T-helper 2 cell treated with Interferon-gamma antibody and Interleukin-4, amounts not matched to agents 100 ng/mL and 5 ng/mL, for 36 hours (primary cell): Measurements from ENCODE around the gene PIK3R4. TPM values are rescaled to one million over a fixed set of nuclear protein-coding genes. Genes with fewer than 3 reads are reported as not detected.

Experiments used
- intact Hi-C: fragments of 100-400 bp; cut with micrococcal nuclease; formaldehyde crosslinking; loops from one replicate; pipeline ENCODE4 v1.15.1; 2023
- total RNA-seq: library from RNA; stranded (reverse); gene quantifications from 2 replicates; pipeline ENCODE4 v1.2.3, GENCODE V29; 2022

PIK3R4 gene
- total RNA-seq, 1 donor from 2014 or later: 25.0 TPM

DNA sequence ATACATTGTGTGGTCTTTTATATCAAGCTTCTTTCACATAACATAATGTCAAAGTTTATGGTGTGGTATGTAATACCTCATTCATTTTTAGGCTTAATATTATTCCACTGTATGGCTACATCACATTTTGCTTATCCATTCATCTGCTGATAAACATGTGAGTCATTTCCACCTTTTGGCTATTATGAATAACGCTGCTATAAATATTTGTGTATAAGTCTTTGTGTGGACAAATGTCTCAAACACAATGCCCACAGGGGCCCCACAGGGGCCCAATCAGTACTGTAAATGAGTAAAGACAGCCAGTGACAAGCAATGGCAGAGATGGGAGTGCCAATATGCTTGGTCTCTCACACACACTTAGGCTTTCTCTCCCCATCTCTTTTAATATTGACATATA lies 54.2 kb downstream of the PIK3R4 start:
- intact Hi-C loops: no loop called here

DNA sequence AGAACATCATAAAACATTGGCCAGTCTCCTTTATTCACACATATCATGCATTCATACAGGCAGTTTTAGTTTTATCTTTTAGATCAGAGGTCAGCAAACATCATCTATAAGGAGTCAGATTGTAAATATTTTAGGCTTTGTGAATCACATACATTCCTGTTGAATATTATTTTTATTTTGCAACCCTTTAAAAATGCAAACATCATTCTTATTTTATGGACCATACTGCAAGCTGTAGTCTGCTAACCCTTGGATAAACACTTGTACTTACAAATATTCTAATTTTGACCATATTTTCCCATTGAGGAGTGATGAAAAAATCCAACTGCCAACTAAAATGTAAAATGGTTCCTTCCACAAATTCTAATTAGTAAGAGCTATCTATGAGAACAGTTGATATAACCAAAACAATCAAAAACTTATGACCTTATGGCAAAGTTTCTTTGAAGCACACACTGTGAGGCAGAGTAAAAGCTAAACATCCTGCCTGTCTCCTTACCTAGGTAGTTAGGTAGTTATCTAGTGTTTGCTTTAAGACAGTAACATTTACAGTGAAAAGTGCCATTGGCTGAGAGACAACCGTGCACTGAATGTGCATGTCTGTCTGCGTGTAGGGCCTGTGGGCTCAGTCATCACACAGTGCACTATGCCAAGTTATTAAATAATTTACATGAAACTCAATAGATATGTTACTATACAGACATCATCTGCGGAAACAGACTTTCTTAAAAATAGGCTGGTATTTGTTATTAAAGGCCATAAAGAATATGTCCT lies 57.7 kb downstream of the PIK3R4 start:
- intact Hi-C loops: no loop called here

DNA sequence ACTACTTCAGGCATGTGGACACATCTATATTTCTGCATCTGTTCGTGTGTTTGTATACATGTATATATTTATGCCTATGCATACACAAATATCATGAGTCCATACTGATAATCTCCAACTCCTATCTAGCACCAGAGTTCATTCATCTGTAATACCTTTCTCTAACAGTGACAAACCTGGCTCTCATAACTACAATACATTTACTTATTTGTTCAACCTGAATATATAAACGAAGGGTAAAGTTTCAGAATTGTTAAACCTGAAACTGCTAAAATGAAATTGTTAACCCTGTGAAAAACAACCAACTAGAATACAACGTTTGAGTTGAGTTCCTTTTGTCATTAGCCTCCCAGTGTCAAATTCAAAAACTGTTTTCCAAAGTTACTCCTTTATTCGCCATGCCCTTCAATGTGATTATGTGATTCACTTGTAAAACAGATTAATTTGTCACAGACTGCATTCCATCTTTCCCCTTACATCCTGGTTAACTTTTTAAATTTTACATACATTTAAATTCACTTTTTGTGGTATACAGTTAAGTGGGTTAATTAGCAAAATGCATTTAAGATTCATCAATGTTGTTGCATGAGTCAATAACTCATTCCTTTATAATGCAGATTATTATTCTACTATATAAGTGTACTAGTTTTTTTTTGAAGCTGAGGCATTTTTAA lies 58.5 kb downstream of the PIK3R4 start:
- intact Hi-C loops: no loop called here

DNA sequence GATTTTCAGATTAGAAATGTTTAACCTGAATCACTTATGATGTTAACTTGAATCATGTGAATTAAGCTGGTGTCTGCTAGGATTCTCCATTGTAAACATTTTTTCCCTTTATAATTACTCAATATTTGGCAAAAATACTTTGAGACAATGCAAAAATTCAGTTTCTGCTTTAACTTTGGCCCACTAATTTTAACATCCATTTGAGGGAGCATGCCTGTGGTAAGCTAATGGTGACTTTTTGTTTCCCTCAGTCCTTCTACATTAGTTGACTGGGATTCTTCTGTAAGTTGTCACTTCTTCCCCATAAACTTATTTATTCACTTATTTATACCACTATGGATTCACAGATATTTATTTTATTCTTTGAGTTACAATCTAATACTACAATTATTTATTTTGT lies 59.3 kb downstream of the PIK3R4 start:
- intact Hi-C loops: no loop called here

DNA sequence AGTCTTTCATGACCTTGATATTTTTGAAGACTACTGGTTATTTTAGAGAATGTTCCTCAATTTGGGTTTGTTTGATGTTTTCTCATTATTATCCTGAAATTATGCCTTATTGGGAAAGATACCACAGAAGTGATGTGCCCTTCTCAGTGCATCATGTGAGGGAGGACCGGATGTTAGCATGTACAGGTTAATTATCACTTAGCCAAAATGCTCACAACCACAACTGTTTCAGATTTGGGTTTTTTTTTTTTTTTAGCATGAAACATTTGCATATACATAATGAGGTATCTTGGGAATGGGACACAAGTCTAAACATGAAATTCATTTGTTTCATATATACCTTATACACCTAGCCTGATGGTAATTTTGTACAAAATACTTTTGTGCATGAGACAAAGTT lies 59.8 kb downstream of the PIK3R4 start:
- intact Hi-C loops: no loop called here

GRCh38 chr3:130682131-130682530 lies 64.5 kb downstream of the PIK3R4 start:
- intact Hi-C loops: no loop called here

DNA sequence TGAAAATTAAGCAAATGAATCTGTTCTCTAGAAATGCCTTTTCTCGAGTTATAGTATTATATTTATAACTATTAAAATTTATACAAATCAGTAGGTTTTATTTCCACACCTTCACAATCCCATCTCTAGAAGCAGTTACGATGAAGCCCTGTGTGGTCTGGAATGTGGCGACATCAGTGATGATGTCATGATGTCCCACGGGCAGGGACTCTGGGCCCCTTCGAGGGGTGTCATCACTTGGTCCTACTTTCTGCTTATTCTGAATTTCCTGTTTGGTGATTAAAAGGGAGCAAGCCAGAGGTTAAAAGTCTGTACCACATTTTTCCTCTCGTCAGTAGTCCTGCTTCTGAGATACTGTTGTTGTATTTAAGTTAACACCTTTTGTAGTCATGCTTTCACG lies 67.4 kb downstream of the PIK3R4 start:
- intact Hi-C loops: no loop called here

DNA sequence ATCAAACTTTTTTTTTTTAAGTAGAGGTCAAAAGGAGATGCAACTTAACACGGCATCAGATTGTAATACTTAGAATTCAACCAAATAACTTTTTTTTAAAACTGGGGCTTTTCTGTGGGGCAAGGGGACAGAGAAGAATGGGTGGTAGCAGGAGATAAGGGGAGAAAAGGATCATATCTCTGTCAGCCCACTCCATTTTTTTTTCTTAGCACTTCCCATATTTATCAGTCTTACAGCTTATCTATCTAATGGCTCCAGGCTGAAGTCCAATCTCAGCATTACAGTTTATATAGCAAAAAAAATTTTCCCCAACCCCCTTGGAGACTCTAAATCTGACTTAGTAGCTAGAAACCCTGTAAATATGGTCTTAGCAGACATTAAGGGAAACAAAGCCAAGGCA lies 69.3 kb downstream of the PIK3R4 start:
- intact Hi-C loops: no loop called here

- intact Hi-C loops: no loop called here
Measured at GRCh38 chr3:130671545-130672312, 74.9 kb downstream of the PIK3R4 start.

DNA sequence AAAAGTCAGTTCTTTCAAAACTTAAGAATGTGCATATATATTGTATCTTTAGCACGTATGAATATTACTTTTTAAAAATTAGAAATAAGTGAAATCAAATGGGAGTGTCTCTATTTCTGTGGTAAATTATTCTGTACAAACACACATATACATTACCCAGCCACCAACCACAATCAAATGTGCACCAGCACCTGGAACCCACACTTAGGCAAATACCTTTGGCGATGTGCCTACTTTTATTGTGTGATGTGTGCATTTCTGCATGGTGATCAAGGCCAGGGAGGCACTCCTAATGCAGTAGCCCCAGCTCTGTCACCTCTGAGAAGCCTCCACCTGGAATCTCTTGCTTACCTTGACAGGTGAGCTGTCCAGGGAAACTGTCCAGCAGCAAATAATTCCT lies 76.9 kb downstream of the PIK3R4 start:
- intact Hi-C loops: no loop called here

DNA sequence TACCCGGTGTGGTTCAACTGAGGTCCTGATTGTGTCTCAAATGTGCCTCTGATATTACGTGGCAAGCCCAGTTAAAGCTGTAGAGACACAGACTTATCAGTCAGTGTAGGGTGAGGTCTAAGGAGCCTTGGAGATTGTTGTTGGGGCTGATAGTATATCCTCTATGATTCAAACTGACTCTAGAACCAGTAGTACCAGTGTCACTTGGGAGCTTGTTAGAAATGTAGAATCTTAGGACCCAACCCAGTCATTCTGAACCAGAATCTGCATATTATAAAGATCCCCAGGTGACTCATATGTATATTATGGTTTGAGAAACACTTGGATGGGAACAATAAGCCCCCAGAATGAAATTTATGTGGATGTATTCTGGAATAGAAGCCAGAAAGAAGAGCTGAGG lies 83.5 kb downstream of the PIK3R4 start:
- intact Hi-C loops: no loop called here

DNA sequence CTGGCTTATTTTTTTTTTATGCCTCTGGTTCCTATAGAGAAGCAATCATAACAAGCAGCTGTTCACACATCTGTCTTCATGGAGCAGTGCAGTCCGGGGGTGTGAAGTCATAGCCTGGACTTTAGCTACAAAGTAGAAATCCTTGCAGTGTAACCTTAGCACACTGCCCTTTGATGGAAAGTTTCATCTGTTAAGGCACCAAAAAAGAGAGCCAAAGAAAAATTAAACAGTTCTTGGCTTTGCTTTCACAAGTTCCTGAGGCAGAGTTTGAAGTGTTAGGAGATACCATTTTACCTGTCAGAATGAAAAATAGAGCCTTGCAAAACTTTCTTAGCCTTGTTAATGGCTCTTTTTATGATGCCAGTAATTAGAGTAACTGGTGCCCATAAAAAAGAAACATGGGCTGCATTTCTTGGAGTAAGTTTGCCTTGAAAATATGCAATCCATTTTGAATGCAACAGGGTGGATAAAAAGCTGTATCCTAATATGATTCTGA lies 84.1 kb downstream of the PIK3R4 start:
- intact Hi-C loops: no loop called here

DNA sequence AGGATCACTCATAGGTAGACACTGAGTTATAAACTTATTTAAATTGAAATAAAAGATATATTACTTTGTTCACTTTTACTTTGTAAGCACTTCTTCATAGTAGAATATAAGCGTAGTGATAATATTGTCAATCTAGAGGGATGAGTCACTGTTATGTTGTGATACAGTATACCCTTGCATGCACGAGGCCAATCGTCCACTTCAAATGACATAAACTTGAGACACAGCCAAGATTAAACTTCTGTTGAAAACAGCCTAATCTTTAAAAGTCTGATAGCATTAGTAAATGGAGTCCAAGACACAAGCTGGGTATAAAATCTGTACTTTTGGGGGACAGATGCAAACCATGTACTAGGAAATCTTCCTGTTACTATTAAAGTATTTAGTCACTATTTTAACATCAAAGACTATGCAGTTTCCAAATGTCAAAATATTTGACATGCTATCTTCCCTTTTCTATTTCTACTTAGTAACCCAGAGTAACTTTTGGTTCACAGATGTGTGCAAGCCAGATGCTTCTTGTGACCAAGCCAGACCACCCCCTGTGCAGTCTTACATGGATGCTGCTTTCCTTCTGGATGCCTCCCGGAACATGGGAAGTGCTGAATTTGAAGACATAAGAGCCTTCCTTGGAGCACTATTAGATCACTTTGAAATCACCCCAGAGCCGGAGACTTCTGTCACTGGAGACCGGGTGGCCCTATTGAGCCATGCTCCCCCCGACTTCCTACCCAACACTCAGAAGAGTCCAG lies 85.3 kb downstream of the PIK3R4 start:
- intact Hi-C loops: no loop called here

DNA sequence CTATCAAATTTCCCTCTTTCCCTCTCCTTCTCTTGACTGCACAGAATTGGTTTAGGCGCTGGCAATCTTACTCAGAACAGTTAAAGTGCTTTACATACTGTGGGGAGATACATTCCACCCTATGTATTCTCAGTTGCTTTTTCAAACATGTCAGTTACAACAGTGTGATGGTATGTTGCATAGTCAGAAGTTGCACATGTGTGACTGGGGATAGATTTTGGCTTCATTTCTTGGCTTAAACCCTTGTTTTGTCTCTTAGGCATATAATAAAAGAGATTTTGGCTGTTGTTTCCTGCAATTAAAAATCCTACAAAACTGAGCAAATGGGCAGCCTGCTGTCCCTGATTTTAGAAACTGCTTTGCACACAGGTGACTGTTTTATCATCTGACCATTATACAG lies 86.7 kb downstream of the PIK3R4 start:
- intact Hi-C loops: no loop called here

- intact Hi-C loops: no loop called here
Measured at GRCh38 chr3:130658678-130659077, 88.0 kb downstream of the PIK3R4 start.

GRCh38 chr3:130656627-130657026 lies 90.0 kb downstream of the PIK3R4 start:
- intact Hi-C loops: no loop called here

- intact Hi-C loops: no loop called here
Measured at GRCh38 chr3:130654921-130655320, 91.7 kb downstream of the PIK3R4 start.

GRCh38 chr3:130654091-130654490 lies 92.5 kb downstream of the PIK3R4 start:
- intact Hi-C loops: no loop called here

GRCh38 chr3:130649061-130649654 lies 97.5 kb downstream of the PIK3R4 start:
- intact Hi-C loops: no loop called here

DNA sequence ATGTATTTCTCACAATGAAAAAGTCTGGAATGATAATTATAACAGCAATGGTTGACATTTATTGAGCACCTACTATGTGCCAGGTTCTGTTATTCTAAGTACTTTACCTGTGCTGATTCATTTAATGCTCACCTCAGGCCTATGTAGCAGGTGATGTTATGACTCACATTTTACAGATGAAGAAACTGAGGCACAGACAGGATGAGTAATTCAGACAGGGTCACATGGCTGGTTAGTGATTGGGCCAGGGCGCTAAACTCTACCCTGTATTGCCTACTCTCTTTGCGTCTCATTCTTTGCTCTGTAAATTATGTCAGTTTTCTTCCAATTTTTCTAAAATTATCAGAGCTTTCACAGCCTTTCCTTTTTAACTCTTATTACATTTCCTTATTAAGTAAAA lies 98.3 kb downstream of the PIK3R4 start:
- intact Hi-C loops: no loop called here

GRCh38 chr3:130645261-130645660 lies 101.4 kb downstream of the PIK3R4 start:
- intact Hi-C loops: no loop called here
